HG02870 (cell line): ENCODE measurements around the gene PCDH9.
"Not testable (repeated sequence)": the region's sequence is repeated elsewhere in the genome, so short reads cannot be mapped to it uniquely, and the experiment has no call there.

Experiments
- ATAC-seq: cut with Tn5 transposase; IDR thresholded peaks from one replicate; pipeline ENCODE4 v1.9.1; 2021; ENCODE audit warnings: mild to moderate bottlenecking, moderate library complexity; ENCODE audit not compliant: unreplicated experiment

The PCDH9 gene

DNA sequence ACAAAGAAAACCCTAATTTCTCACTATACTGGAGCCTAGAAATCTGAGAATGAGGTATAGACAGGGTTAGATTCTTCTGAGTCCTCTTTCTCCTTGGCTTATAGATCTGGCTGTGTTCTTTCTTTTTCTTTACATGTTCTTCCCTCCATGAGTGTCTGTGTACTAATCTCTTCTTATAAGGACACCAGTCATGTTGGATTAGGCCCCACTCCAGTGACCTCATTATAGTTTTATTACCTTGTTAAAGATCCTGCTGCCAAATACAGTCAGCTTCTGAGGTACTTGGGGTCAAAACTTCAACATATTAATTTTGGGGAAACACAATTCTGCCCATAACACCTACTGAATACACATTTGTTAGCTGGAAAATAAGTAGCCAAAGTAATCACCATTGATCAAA lies 302.6 kb downstream of the PCDH9 start:
- ATAC-seq: no peak

- ATAC-seq: no peak
Observed at GRCh38 chr13:66926851-66927524, 303.1 kb downstream of the PCDH9 start.

DNA sequence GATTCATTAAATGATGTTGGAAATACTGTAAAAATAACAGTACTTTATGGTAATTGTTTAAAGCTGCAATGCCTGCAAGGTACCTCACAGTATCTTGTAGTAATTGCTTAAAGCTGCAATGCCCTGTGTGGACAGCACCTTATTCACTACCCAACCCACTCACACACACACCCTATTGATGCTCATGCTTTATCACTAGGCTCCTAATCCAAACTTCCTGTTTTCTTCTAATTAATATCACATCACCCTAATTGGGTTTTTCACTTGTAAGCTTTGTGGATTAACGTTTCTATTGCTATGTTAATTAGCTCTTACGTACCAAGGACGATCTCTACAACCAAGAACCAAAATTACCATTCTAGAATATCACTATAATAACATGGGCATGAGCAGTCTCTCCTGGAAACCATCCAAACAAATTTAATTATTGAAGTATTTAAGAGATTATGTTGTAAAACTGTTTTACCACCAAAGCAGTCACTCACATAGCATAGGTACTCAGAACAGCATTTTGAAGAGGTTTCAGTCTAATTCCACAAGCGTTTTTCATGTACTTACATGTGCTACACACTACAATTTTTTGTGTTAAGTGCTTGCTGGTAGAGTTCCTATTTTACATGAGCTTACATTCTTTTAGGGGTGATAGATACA lies 303.8 kb downstream of the PCDH9 start:
- ATAC-seq: no peak

DNA sequence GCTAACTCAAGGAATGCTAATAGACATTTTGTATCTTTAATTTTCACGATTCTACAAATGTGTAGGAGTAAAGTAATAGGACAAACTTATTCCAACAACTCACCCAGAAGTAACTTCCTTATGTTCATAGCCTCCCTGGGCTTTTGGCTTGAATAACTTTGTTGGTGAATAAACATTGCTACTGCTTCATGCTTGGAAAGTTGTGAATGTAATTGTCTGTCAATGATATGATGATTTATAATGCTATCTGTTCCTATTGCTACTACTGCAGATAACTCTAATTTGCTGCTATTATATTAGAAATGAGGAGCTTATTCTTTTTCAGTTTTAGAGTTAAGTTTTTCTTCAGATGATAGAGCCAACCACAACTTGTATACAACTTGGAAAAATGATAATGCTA lies 307.7 kb downstream of the PCDH9 start:
- no peak for ATAC-seq

DNA sequence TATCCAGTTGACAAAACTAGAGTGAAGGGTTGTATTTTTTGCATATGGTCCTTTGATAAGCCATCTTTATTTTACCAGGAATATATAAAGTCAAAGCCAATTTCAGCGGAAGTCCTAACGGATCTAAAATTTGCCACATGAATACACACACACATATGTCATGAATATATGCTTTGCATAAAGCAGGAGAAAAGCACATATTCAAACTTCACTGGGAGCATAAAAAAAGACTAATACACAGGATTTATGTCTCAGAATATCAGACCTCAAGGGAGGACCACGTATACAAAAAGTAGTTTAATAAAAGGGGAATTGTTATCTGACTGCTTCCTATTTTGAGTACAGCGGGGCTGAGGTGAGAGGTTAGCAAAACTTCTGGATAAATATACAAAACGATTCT lies 308.7 kb downstream of the PCDH9 start:
- no peak for ATAC-seq

- ATAC-seq: no peak
Observed at GRCh38 chr13:66915596-66916185, 314.4 kb downstream of the PCDH9 start.

GRCh38 chr13:66914155-66914554 lies 316.0 kb downstream of the PCDH9 start:
- no peak for ATAC-seq

DNA sequence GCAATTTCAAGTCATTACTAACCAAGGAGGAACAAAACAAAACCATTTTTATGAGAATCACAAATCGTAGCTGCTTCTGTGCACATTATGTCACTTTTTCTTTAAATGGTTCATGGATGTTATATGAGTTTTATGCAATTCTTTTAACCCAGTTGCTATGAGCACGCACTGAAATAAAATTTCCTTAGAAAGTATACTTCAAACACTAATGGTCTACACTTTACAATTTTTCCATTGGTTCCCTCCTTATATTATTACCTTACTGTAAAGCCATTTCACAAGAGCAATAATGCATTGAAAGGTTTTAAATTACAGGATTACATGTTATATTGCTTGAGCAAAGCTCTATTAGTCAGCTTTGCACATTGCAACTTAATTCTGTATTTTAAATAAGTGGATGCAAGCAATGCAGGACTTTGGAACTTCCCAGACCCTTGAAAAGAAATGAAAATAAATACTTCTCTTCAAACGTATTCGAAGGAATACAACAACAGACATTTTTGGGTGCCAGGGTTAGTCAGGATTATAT lies 318.7 kb downstream of the PCDH9 start:
- ATAC-seq: no peak

GRCh38 chr13:66899955-66900354 lies 330.2 kb downstream of the PCDH9 start:
- ATAC-seq: no peak

DNA sequence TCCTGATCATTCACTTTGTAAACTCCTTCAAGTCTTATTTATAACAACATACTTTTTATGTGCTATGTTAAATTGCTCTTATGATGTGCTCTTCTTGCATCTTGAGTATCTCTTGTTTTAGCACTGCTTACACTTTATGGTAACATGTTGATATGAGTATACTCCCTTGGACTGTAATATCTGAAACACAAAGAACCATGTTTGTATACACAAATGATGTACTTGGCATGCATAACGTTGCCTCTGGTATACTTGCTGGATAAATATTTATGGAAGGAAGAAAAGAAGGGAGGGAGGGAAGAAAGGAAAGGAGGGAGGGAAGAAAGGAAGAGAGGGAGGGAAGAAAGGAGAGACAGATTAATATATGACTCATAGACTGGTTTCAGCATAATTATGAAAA lies 333.2 kb downstream of the PCDH9 start:
- ATAC-seq: no peak

DNA sequence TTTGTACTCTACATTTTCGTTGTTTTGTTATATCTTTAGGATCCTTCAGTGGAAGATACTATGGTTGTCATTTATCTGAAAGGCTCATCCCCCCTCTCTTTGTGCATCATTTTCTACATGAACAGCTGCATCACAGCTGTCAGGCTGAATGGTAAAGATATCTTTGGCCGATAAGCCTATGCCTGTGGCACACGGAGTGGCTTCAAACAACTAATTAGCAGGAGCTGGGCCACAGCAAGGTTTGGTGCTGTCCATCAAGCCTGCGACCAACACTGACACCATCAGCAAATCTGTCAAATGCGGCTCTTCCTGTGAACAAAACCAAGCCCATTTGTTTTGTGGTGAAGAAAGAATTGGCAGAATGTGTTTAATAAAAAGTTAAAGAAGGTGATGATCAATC lies 334.4 kb downstream of the PCDH9 start:
- ATAC-seq: no peak

DNA sequence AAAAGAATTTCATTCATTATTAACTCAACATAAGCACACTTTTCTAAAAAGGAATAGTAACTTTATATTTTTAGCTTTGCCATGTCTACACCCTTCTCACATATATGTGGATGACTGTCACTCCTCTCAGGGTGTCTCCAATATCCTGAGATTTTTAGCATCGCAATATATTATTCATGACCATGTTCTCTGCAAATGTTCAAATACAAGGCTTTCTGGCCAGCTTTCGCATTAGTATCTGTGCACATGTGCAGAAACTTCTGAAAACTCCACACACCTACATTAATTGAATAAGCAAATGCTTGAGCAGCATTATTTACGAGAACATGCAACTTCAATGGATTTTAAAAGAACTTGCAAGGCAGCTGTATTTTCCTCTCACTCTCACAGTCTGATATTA lies 334.8 kb downstream of the PCDH9 start:
- no peak for ATAC-seq

DNA sequence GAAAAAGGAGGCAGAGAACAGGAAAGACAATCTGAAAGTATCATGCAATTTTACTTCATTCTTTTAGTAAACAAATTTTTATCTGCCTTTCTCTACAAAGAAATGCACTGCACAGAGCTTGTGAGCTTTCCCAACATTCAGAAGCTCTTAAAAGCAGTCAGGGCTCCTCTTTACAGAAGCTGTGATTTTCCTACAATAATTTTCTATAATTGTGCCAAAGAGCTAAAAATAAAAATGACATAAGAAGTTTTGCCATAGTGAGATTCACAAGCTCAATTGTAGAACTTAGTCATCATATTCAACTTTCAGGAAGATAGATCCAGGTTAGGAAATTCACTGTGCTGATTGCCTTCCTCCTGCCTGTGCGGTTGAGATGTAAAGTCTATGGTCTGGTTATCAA lies 341.4 kb downstream of the PCDH9 start:
- no peak for ATAC-seq

- no peak for ATAC-seq
Observed at GRCh38 chr13:66887088-66887487, 343.0 kb downstream of the PCDH9 start.

- ATAC-seq: no peak
Observed at GRCh38 chr13:66886264-66886663, 343.9 kb downstream of the PCDH9 start.

DNA sequence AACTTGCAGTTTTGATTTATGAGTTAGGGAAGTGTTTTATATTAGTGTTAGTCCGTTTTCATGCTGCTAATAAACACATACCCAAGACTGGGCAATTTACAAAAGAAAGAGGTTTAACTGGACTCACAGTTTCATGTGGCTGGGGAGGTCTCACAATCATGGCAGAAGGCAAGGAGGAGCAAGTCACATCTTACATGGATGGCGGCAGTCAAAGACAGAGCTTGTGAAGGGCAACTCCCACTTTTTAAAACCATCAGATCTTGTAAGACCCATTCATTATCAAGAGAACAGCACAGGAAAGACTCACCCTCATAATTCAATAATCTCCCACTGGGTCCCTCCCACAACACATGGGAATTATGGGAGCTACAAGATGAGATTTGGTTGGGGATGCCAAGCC lies 349.0 kb downstream of the PCDH9 start:
- not testable (repeated sequence) for ATAC-seq

DNA sequence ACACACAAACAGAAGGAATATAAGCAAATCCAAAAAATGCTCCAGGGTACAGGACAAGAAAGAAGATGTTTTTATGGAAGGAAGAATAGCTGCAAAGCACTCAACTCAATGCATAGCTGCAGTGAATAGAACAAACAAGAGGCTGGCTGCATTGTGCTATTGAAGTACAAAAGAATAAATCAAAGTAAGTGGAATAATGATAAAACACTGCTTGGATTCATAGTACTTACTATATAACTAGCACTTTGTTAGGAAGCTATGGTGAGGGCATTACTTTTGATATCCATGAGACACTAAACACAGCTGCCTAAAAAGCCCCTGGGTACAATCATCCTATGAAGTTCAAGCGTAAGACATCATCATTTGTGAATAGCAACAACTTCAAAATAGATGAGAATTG lies 350.1 kb downstream of the PCDH9 start:
- ATAC-seq: no peak

DNA sequence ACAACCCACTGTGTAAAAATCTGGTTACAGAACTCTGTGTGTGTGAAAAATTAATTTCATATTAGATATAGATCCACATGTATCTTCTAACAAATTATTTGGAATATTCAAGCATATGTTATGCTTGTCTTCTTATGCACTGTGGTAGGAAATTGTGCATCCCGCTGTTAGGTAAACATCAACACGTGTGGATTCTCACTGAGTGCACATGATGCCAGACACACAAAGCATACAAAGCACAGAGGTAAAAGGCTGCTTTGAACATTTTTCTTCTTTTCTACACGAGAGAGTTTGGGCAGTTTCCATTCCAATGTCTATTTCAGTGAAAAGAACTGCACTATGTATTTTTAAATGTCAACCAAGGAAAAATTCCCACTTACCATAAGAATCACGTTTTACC lies 354.9 kb downstream of the PCDH9 start:
- ATAC-seq: no peak

- ATAC-seq: no peak
Observed at GRCh38 chr13:66864627-66865026, 365.5 kb downstream of the PCDH9 start.

GRCh38 chr13:66860878-66861417 lies 369.2 kb downstream of the PCDH9 start:
- ATAC-seq: no peak

DNA sequence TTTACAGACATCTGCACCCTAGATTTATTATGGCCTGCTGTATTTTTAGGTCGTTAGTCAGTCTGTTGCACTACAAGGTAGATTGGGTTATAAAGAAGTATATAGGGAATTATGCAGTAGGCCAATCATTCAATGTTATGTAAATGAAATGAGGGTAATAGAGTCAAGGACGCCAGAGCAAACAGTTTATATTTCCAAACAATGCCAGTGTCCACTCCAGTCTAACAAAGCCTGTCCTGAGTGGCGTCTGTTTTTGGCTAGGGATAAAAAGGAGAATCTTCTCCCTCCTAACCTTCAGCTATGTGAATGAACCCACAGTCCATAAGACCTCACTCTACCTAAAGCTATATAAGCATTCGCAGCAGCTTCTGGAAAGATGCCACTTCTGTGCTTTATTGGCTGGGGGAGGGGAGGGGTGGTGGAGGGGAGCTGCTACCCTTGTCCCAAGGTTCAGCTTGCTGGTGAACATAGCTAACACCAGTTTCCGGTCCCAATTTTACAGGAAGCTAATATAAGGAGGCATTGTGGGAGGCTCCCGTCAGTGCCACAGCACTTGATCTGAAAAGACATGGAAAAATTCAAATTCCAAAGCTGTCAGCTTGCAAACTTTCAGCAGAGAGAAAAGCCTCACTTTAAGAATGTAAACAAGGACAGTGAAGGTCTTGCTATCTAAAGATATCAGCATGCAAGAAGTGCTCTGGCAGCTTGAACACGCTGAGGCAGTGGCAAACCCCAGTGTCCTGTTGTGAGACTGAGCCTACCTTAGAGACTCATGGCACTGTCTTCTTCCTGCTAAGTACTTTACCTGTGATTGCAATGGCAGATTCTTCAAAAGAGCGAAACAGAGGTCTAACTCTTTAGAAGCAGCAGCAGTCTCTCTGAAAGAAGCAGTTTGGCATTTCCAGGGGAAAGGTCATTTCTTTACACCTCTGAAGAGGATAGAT lies 369.9 kb downstream of the PCDH9 start:
- no peak for ATAC-seq
